ENCODE results near the gene CEP192. TPM values are rescaled to one million over a fixed set of nuclear protein-coding genes. Genes with fewer than 3 reads are reported as not detected.
"Not testable (repeated sequence)": the region's sequence is repeated elsewhere in the genome, so short reads cannot be mapped to it uniquely, and the experiment has no call there.

Gene CEP192
- total RNA-seq, 1 donor = 29.7 TPM

GRCh38 chr18:12976305-12976704 is 14.9 kb upstream of the CEP192 start:
- peaks cover 47% of the 10 kb centered on the region for H3K36me3 ChIP-seq (ENCODE audit: insufficient read depth, low read length)
- H3K79me2 ChIP-seq (ENCODE audit: insufficient read depth, low read length) = peaks cover 3% of the 10 kb centered on the region
- H3K27me3 ChIP-seq (ENCODE audit: insufficient read depth, low read length) = no peaks in the 10 kb centered on the region
- TF ChIP-seq CTCF (IDR thresholded peaks at IDR 0.05; ENCODE audit: extremely low read depth, low read depth, low read length) = no peak
- H3K27ac ChIP-seq (ENCODE audit: low read depth, low read length) = no peak overlapping the region
- no peak overlapping the region for H2AFZ ChIP-seq (ENCODE audit: low read length)
- H4K20me1 ChIP-seq (ENCODE audit: insufficient read depth, low read length) = no peaks in the 10 kb centered on the region
- no peaks in the 10 kb centered on the region for H3K4me1 ChIP-seq (ENCODE audit: insufficient read depth, low read length)
- H3K4me3 ChIP-seq (ENCODE audit: insufficient read depth, low read length) = no peak overlapping the region
- H3K4me2 ChIP-seq (ENCODE audit: insufficient read depth, low read length) = no peak overlapping the region
- no peaks in the 10 kb centered on the region for H3K9me3 ChIP-seq (ENCODE audit: low read depth, low read length)
- no peak for DNase-seq (ENCODE audit: insufficient read length, low spot score, missing footprints)

- H3K27ac ChIP-seq (ENCODE audit: low read depth, low read length); H3K4me3 ChIP-seq (ENCODE audit: insufficient read depth, low read length); H3K4me1 ChIP-seq (ENCODE audit: insufficient read depth, low read length); H3K9me3 ChIP-seq (ENCODE audit: low read depth, low read length); H3K4me2 ChIP-seq (ENCODE audit: insufficient read depth, low read length); DNase-seq (ENCODE audit: insufficient read length, low spot score, missing footprints); H3K27me3 ChIP-seq (ENCODE audit: insufficient read depth, low read length); H3K79me2 ChIP-seq (ENCODE audit: insufficient read depth, low read length); H4K20me1 ChIP-seq (ENCODE audit: insufficient read depth, low read length); H2AFZ ChIP-seq (ENCODE audit: low read length): not testable (repeated sequence)
- peaks cover 37% of the 10 kb centered on the region for H3K36me3 ChIP-seq (ENCODE audit: insufficient read depth, low read length)
Observed at GRCh38 chr18:12980065-12980464, 11.1 kb upstream of the CEP192 start.

GRCh38 chr18:12989397-12990122 is 1.6 kb upstream of the CEP192 start:
- H3K27ac ChIP-seq (ENCODE audit: low read depth, low read length) = no peak overlapping the region
- peaks cover 5% of the 10 kb centered on the region for H4K20me1 ChIP-seq (ENCODE audit: insufficient read depth, low read length)
- no peak for TF ChIP-seq CTCF (IDR thresholded peaks at IDR 0.05; ENCODE audit: extremely low read depth, low read depth, low read length)
- peaks cover 5% of the 10 kb centered on the region for H3K36me3 ChIP-seq (ENCODE audit: insufficient read depth, low read length)
- H3K9me3 ChIP-seq (ENCODE audit: low read depth, low read length) = no peaks in the 10 kb centered on the region
- H3K79me2 ChIP-seq (ENCODE audit: insufficient read depth, low read length) = peaks cover 28% of the 10 kb centered on the region
- peak overlapping the region; percentile 87 for H2AFZ ChIP-seq (ENCODE audit: low read length)
- H3K4me2 ChIP-seq (ENCODE audit: insufficient read depth, low read length) = peak overlapping the region; percentile 98
- H3K27me3 ChIP-seq (ENCODE audit: insufficient read depth, low read length) = no peaks in the 10 kb centered on the region
- no peak overlapping the region for H3K4me3 ChIP-seq (ENCODE audit: insufficient read depth, low read length)
- H3K4me1 ChIP-seq (ENCODE audit: insufficient read depth, low read length) = peaks cover 19% of the 10 kb centered on the region
- DNase-seq (ENCODE audit: insufficient read length, low spot score, missing footprints) = no peak

- Histone ChIP-seq H3K79me2 (ENCODE audit: insufficient read depth, low read length) (peaks cover 32% of the 10 kb centered on the region), H3K4me2 (ENCODE audit: insufficient read depth, low read length) (peak overlapping the region; percentile 98), H3K36me3 (ENCODE audit: insufficient read depth, low read length) (peaks cover 3% of the 10 kb centered on the region), H3K27ac (ENCODE audit: low read depth, low read length) (peak overlapping the region; percentile 81), H3K4me1 (ENCODE audit: insufficient read depth, low read length) (peaks cover 19% of the 10 kb centered on the region), H3K9me3 (ENCODE audit: low read depth, low read length) (no peaks in the 10 kb centered on the region), H4K20me1 (ENCODE audit: insufficient read depth, low read length) (peaks cover 5% of the 10 kb centered on the region), H3K27me3 (ENCODE audit: insufficient read depth, low read length) (no peaks in the 10 kb centered on the region), H2AFZ (ENCODE audit: low read length) (peak overlapping the region; percentile 87), H3K4me3 (ENCODE audit: insufficient read depth, low read length) (peak overlapping the region; percentile 89)
- DNase-seq (ENCODE audit: insufficient read length, low spot score, missing footprints) = no peak
- TF ChIP-seq CTCF (IDR thresholded peaks at IDR 0.05; ENCODE audit: extremely low read depth, low read depth, low read length) = no peak
Observed at GRCh38 chr18:12990123-12990475, 1.1 kb upstream of the CEP192 start.
